ENCODE results near the gene SBK2.

Gene SBK2

DNA sequence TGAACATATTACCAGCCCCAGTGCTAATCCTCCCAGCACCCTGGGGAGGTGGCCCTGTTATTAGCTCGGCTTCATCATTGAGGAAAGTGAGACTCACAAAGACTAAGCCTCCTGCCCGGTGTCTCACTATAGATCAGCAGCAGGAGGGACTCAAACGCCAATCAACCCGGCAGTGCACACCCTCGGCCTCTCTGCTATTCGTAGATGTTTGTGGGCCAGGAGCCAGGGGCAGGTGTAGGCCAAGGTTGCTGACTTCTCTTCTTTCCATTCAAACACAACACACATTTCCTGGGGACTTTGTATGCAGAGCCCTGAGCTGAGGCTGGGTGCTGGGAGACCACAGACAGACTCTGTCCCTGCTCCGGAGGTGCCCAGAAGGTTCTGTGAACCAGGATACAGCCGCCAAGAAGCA is 17.8 kb upstream of the SBK2 start:
- TF ChIP-seq, protein P1, sequence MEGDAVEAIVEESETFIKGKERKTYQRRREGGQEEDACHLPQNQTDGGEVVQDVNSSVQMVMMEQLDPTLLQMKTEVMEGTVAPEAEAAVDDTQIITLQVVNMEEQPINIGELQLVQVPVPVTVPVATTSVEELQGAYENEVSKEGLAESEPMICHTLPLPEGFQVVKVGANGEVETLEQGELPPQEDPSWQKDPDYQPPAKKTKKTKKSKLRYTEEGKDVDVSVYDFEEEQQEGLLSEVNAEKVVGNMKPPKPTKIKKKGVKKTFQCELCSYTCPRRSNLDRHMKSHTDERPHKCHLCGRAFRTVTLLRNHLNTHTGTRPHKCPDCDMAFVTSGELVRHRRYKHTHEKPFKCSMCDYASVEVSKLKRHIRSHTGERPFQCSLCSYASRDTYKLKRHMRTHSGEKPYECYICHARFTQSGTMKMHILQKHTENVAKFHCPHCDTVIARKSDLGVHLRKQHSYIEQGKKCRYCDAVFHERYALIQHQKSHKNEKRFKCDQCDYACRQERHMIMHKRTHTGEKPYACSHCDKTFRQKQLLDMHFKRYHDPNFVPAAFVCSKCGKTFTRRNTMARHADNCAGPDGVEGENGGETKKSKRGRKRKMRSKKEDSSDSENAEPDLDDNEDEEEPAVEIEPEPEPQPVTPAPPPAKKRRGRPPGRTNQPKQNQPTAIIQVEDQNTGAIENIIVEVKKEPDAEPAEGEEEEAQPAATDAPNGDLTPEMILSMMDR (IDR thresholded peaks at IDR 0.05; ENCODE audit: low read depth, low read length), result no peak
- H3K27ac ChIP-seq, result peak overlapping the region; percentile 63
- no peaks in the 10 kb centered on the region for H3K9me3 ChIP-seq (ENCODE audit: severe bottlenecking)
- H3K27me3 ChIP-seq (ENCODE audit: insufficient read depth, low read depth, severe bottlenecking), result no peaks in the 10 kb centered on the region
- peak; percentile 64 for DNase-seq
- no peaks in the 10 kb centered on the region for H3K36me3 ChIP-seq
- no peak overlapping the region for H3K4me3 ChIP-seq (ENCODE audit: low read depth, low read length)

DNA sequence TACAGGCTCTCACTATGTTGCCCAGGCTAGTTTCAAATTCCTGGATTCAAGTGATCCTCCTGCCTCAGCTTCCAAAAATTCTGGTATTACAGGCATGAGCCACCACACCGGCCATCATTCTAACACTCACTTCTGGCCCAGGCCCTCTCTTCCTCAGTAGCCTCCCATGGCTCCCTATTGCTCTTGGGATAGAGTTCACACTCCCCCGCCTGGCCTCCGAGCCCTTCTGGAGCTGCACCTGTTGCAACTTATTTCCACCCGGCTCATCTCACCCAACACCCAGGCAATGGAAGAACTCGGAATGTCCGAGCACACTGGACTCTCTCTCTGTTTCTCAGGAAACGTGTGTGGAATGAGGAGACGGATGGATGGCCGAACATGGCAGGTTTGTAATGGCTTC is 17.4 kb upstream of the SBK2 start:
- Histone ChIP-seq H3K4me3 (ENCODE audit: low read depth, low read length) (no peak overlapping the region), H3K9me3 (ENCODE audit: severe bottlenecking) (no peaks in the 10 kb centered on the region), H3K27me3 (ENCODE audit: insufficient read depth, low read depth, severe bottlenecking) (no peaks in the 10 kb centered on the region), H3K27ac (peak overlapping the region; percentile 63), H3K36me3 (no peaks in the 10 kb centered on the region)
- TF ChIP-seq, protein P1 (IDR thresholded peaks at IDR 0.05; ENCODE audit: low read depth, low read length), result no peak
- DNase-seq, result peak; percentile 33

DNA sequence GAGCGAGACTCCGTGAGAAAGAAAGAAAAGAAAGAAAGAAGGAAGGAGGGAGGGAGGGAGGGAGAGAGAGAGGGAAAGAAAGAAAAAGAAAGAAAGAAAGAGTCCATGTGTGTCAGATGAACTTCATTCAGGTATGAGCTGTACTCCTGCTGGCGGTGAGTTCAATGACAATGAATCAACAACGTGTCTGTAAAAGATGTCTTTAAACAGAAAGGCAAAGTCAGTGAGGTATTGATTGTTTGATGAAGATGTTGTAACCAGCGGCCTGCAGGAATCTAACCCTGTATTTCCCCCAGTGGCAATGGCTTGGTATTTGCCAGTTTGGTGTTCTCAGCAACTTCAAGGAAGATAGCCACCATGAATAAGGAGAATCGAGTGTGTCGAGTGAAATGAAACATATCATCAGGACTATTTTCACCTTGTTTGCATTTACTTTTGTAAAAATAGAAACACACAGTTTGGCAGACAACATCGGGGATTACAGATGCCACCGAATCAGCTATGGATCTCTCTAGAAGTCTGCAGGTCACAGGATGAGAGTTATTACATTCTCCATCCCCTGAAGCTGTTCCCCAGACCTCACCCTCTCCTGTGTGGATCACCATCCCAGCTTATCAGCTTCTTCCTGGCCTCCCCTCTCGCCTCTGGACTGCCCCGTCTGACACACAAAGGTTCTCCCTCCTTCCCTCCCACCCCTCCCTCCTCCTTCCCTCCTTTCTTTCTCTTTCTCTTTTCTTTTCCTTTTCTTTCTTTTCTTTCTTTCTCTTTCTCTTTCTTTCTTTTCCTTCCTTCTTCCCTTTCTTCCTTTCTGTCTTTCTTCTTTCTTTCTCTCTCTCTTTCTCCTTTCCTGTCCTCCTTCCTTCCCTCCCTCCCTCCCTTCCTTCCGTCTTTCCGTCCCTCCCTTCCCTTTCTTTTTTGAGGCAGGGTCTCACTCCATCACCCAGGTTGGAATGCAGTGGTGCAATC is 16.6 kb upstream of the SBK2 start:
- DNase-seq, result no peak
- TF ChIP-seq, protein P1 (IDR thresholded peaks at IDR 0.05; ENCODE audit: low read depth, low read length), result no peak
- Histone ChIP-seq H3K27me3 (ENCODE audit: insufficient read depth, low read depth, severe bottlenecking) (no peaks in the 10 kb centered on the region), H3K9me3 (ENCODE audit: severe bottlenecking) (no peaks in the 10 kb centered on the region), H3K36me3 (no peaks in the 10 kb centered on the region), H3K27ac (no peak overlapping the region), H3K4me3 (ENCODE audit: low read depth, low read length) (no peak overlapping the region)

DNA sequence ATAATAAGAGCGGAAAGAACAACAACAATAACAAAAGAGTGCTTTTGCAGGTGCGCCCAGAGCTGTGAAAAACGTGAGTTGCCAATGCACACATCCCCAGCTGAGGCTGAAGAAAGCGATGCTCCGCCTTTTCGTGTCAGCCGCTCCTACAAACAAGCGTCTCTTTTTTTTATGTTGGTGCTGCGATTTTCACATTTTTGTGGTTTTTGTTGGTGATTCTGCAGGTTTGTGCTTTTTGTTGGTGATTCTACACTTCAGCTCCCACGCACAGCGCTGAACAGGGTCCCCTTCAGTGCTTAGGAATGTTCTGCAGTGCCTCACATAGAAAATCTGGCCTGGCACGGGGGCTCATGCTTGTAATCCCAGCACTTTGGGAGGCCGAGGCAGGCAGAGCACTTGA is 15.7 kb upstream of the SBK2 start:
- H3K4me3 ChIP-seq (ENCODE audit: low read depth, low read length), result no peak overlapping the region
- no peaks in the 10 kb centered on the region for H3K27me3 ChIP-seq (ENCODE audit: insufficient read depth, low read depth, severe bottlenecking)
- TF ChIP-seq, protein P1 (IDR thresholded peaks at IDR 0.05; ENCODE audit: low read depth, low read length), result no peak
- no peak for DNase-seq
- H3K9me3 ChIP-seq (ENCODE audit: severe bottlenecking), result no peaks in the 10 kb centered on the region
- no peak overlapping the region for H3K27ac ChIP-seq
- no peaks in the 10 kb centered on the region for H3K36me3 ChIP-seq

DNA sequence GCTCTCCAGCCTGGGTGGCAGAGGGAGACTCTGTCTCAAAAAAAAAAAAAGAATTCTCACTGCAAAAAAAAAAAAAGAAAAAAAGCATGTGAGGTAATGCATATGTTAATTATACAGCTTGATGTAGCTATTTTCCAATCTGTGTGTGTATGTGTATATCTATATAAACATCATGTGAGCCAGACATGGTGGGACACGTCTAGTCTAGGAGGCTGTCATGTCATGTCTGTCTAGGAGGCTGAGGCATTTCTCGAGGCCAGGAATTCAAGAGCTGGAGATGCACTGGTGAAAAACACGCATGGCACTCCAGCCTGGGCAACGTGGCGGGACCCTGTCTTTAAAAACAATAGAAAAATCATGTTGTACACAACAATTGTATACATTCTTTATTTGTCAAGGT is 15.3 kb upstream of the SBK2 start:
- no peak overlapping the region for H3K4me3 ChIP-seq (ENCODE audit: low read depth, low read length)
- H3K27ac ChIP-seq, result no peak overlapping the region
- TF ChIP-seq, protein P1 (IDR thresholded peaks at IDR 0.05; ENCODE audit: low read depth, low read length), result no peak
- no peaks in the 10 kb centered on the region for H3K27me3 ChIP-seq (ENCODE audit: insufficient read depth, low read depth, severe bottlenecking)
- no peaks in the 10 kb centered on the region for H3K36me3 ChIP-seq
- no peaks in the 10 kb centered on the region for H3K9me3 ChIP-seq (ENCODE audit: severe bottlenecking)
- DNase-seq, result no peak

All from WERI-Rb-1 (cell line).